Panc1 (cell line): ENCODE measurements around the gene CAMSAP3. TPM values are rescaled to one million over a fixed set of nuclear protein-coding genes. Genes with fewer than 3 reads are reported as not detected.

Experiments used
- ATAC-seq: fragments of 200-7000 bp; cut with Tn5 transposase; 2 replicates; pipeline ENCODE4 v1.9.1; 2020; ENCODE audit warnings: mild to moderate bottlenecking, moderate library complexity
- BruUV-seq: library from RNA; stranded (reverse); fragments of 400-500 nt; replicated peaks from 2 replicates; lab custom pipeline; 2021; lab: Mats Ljungman, UMichigan
- CTCF ChIA-PET: fragments of 300-600 bp; sonication (Branson Sonifier 250); formaldehyde crosslinking; loops from one replicate; lab custom pipeline; 2022; ENCODE audit warnings: antibody characterized with exemption; lab: Charles Lee
- POLR2A ChIA-PET: fragments of 300-600 bp; sonication (Branson Sonifier 250); formaldehyde crosslinking; loops from one replicate; lab custom pipeline; 2022; ENCODE audit warnings: antibody characterized with exemption; lab: Charles Lee
- DNase-seq: peaks from one replicate; pipeline ENCODE4 v3.0.0-alpha.2; 2010; ENCODE audit warnings: low read depth, low spot score
- H3K27ac ChIP-seq: 2 replicates; pipeline ENCODE4 v1.5.1; 2011; ENCODE audit warnings: mild to moderate bottlenecking, low read length, inconsistent platforms
- H3K27me3 ChIP-seq: fragments of 200-500 bp; sonication (Bioruptor generic); 2 replicates; pipeline ENCODE4 v1.6.0; 2014; ENCODE audit warnings: low read length, inconsistent platforms; ENCODE audit not compliant: control insufficient read depth, insufficient read depth
- H3K36me3 ChIP-seq: fragments of 200-500 bp; sonication (Bioruptor generic); 2 replicates; pipeline ENCODE4 v1.5.1; 2014; ENCODE audit warnings: inconsistent platforms, mild to moderate bottlenecking, low read length, moderate library complexity; ENCODE audit not compliant: control insufficient read depth, insufficient read depth
- H3K4me1 ChIP-seq: 2 replicates; pipeline ENCODE4 v1.5.1; 2011; ENCODE audit warnings: inconsistent platforms, mild to moderate bottlenecking, low read length, moderate library complexity; ENCODE audit not compliant: control insufficient read depth, insufficient read depth
- H3K4me3 ChIP-seq, 2 experiments: 2 replicates each; pipeline ENCODE4 v1.5.1; 2011 to 2012; ENCODE audit warnings: low read depth in 2 of 2, low read length in 2 of 2, mild to moderate bottlenecking in 2 of 2, inconsistent platforms in 1 of 2, moderate library complexity in 1 of 2
- H3K9me3 ChIP-seq: fragments of 200-500 bp; sonication (Bioruptor generic); 2 replicates; pipeline ENCODE4 v1.5.1; 2014; ENCODE audit warnings: low read depth, mild to moderate bottlenecking, inconsistent platforms, low read length, moderate library complexity; ENCODE audit not compliant: control insufficient read depth, insufficient read depth
- POLR2AphosphoS5 ChIP-seq: IDR thresholded peaks from 2 replicates; pipeline ENCODE4 v1.6.1; 2012; ENCODE audit warnings: mild to moderate bottlenecking, low read depth, low read length, moderate library complexity
- SIN3A ChIP-seq: IDR thresholded peaks from 2 replicates; pipeline ENCODE4 v1.6.1; 2012; ENCODE audit warnings: low read depth, mild to moderate bottlenecking, low read length, moderate library complexity, borderline replicate concordance; ENCODE audit not compliant: insufficient read depth
- TCF7L2 ChIP-seq: IDR thresholded peaks from 2 replicates; pipeline ENCODE4 v1.6.1; 2011; ENCODE audit warnings: mild to moderate bottlenecking, low read depth, low read length, inconsistent platforms
- in situ Hi-C: cut with HindIII; loops from 2 replicates; pipeline ENCODE4 v1.10.0; 2016; ENCODE audit warnings: low sequenced_read_pairs, low pct_unique_long_range_greater_than_20kb
- intact Hi-C: fragments of 100-400 bp; cut with micrococcal nuclease; formaldehyde crosslinking; loops from one replicate; pipeline ENCODE4 v1.10.0; 2022; ENCODE audit not compliant: unreplicated experiment
- microRNA-seq: library from miRNA; unstranded; fragments of <30 nt; microRNA quantifications from one replicate; pipeline ENCODE4 v1.1.0, GENCODE V29; 2020; ENCODE audit not compliant: unreplicated experiment
- total RNA-seq: library from RNA; stranded (reverse); gene quantifications from one replicate; pipeline ENCODE4 v1.2.1, GENCODE V29; 2021; ENCODE audit not compliant: unreplicated experiment
- TF ChIP-seq, protein P1 (sequence below): fragments of 450-650 bp; IDR thresholded peaks from 2 replicates; pipeline ENCODE4 v1.5.1; 2017; ENCODE audit warnings: mild to moderate bottlenecking

CAMSAP3 gene
- total RNA-seq, 1 experiment from 2014 or later, result 1.7 TPM

DNA sequence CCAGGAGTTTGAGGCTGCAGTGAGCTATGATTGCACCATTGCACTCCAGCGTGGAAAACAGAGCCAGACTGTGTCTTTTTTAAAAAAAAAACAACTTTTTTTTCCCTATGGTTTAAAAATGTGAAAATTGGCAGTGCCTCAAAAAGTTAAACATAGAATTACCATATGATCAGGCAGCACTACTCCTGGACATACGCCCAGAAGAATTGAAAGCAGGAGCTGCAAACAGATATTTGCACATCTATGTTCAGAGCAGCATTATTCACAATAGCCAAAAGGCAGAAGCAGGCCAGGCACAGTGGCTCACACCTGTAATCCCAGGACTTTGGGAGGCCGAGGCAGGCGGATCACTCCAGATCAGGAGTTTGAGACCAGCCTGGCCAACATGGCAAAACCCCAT, 69.4 kb downstream of the CAMSAP3 start:
- ChIA-PET POLR2A (interaction anchor here (0.5 kb wide), 1 partner anchor 241 kb away, joined by 4 read pairs; no protein-coding TSS in a partner anchor), CTCF (no interaction called here)
- TF ChIP-seq POLR2AphosphoS5, result no peak
- TF ChIP-seq, protein P1, sequence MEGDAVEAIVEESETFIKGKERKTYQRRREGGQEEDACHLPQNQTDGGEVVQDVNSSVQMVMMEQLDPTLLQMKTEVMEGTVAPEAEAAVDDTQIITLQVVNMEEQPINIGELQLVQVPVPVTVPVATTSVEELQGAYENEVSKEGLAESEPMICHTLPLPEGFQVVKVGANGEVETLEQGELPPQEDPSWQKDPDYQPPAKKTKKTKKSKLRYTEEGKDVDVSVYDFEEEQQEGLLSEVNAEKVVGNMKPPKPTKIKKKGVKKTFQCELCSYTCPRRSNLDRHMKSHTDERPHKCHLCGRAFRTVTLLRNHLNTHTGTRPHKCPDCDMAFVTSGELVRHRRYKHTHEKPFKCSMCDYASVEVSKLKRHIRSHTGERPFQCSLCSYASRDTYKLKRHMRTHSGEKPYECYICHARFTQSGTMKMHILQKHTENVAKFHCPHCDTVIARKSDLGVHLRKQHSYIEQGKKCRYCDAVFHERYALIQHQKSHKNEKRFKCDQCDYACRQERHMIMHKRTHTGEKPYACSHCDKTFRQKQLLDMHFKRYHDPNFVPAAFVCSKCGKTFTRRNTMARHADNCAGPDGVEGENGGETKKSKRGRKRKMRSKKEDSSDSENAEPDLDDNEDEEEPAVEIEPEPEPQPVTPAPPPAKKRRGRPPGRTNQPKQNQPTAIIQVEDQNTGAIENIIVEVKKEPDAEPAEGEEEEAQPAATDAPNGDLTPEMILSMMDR, result no peak
- no peak for TF ChIP-seq TCF7L2
- TF ChIP-seq SIN3A, result no peak
- BruUV-seq, result no TSS peak
- ATAC-seq (no peak), DNase-seq (no peak)
- Histone ChIP-seq H3K27me3 (no peaks in the 10 kb centered on the region), H3K4me1 (no peaks in the 10 kb centered on the region), H3K9me3 (no peaks in the 10 kb centered on the region), H3K4me3 (no peak overlapping the region), H3K36me3 (no peaks in the 10 kb centered on the region), H3K27ac (no peak overlapping the region)
- intact Hi-C loops (no loop called here), in situ Hi-C loops (no loop called here)

Small RNA genes lying within 50 kb of the gene (microRNA-seq; reads per million reads assigned to microRNA genes)
- not detected for gene MIR6792

Other genes starting within 250 kb of the CAMSAP3 start
- gene ARHGEF18, start 246.9 kb upstream of the CAMSAP3 start, total RNA-seq, result 39.1 TPM
- 2.9 TPM for gene PEX11G, start 106.8 kb upstream of the CAMSAP3 start, total RNA-seq
- gene ZNF358, start 79.8 kb upstream of the CAMSAP3 start, total RNA-seq, result 30.2 TPM
- gene MCOLN1, start 73.2 kb upstream of the CAMSAP3 start, total RNA-seq, result 28.0 TPM
- 176 TPM for gene PNPLA6, start 60.1 kb upstream of the CAMSAP3 start, total RNA-seq
- 36.9 TPM for gene XAB2, start 33.7 kb downstream of the CAMSAP3 start, total RNA-seq
- 109 TPM for gene PET100, start 33.9 kb downstream of the CAMSAP3 start, total RNA-seq
- gene PCP2, start 37.9 kb downstream of the CAMSAP3 start, total RNA-seq, result not detected
- gene STXBP2, start 41.2 kb downstream of the CAMSAP3 start, total RNA-seq, result 102 TPM
- not detected for gene RETN, start 73.2 kb downstream of the CAMSAP3 start, total RNA-seq
- not detected for gene MCEMP1, start 81.2 kb downstream of the CAMSAP3 start, total RNA-seq
- 101 TPM for gene TRAPPC5, start 85.0 kb downstream of the CAMSAP3 start, total RNA-seq
- 0.15 TPM for gene FCER2, start 106.3 kb downstream of the CAMSAP3 start, total RNA-seq
- not detected for gene CLEC4G, start 136.2 kb downstream of the CAMSAP3 start, total RNA-seq
- gene CD209, start 151.7 kb downstream of the CAMSAP3 start, total RNA-seq, result not detected
- not detected for gene CLEC4M, start 167.4 kb downstream of the CAMSAP3 start, total RNA-seq
- 6.4 TPM for gene EVI5L, start 234.4 kb downstream of the CAMSAP3 start, total RNA-seq